Measurements from ENCODE around the gene MYL4. TPM values are rescaled to one million over a fixed set of nuclear protein-coding genes. Genes with fewer than 3 reads are reported as not detected.

MYL4 gene
- total and polyA plus RNA-seq, 2 donors (not counting 3 experiments of a cell fraction or from before 2014, with no cell fraction given): 2.0 to 2.1 TPM

DNA sequence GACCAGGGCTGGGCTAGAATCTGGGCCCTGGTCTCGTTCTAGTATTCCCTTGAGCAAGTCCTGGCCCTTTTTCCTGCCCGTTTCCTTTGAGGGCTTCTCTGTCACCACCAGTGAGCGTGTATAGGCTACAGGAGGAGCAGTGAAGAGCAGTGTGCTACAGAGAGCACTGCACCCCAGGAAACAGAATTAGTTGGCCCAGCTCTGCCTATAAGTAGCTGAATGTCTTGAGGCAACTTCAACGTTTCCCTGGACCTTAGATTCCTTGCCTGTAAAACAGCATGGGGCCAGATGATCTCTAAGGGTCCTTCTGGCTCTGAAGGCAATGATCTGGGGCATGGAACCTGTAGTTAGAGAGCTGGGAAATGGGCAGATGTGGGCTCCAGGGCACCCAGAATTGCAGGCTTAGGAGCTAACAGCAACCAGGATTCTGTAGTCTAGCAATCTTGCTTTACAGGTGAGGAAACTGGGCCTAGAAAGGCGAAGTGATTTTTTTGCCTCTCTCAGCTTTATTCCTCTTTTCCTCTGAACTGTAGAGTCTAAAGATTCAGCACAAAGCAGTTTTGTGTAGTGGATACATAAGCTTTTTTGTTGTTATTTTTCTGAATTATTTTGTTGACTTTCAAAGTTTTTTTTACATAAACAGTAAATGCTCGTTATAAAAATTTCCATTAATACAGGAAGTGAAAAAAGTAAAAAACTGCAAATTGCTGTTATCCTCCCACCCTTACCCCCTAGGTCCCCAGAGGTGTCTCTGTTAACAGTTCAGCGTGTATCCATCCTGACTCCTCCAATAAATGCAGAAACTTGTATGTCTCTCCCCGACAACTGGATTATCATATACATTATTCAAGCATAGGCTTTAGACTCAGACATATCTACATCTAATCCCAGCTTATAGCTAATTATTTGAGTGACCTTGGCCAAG, 1.7 kb upstream of the MYL4 start:
- H3K4me3 ChIP-seq (replicated peaks in 1 of 3; ENCODE audit: insufficient read depth in 1 of 3, low read depth in 1 of 3, low read length in 3 of 3): no peak overlapping the region
- no peak overlapping the region for H3K4me2 ChIP-seq (ENCODE audit: insufficient read depth, low read length)
- H3K9me1 ChIP-seq (replicated peaks; ENCODE audit: control insufficient read depth, extremely low read depth, insufficient read depth, low read length): no peaks in the 10 kb centered on the region
- BruUV-seq (replicated peaks): no TSS peak
- no peaks in the 10 kb centered on the region for H3K27me3 ChIP-seq (ENCODE audit: control insufficient read depth in 2 of 2, insufficient read depth in 2 of 2, low read length in 2 of 2)
- H3K9ac ChIP-seq (replicated peaks; ENCODE audit: extremely low read depth, insufficient read depth, low read length): no peak overlapping the region
- no peak for DNase-seq (ENCODE audit: low read depth, low spot score)
- no peak overlapping the region for H2AFZ ChIP-seq (ENCODE audit: low read depth, low read length)
- CTCF ChIA-PET: interaction anchor here (0.8 to 2.5 kb wide), 3 partner anchors 18 to 108 kb away, joined by 3 to 15 read pairs (median 3); partner anchors contain the start of gene CDC27
- intact Hi-C loops (cut with micrococcal nuclease): no loop called here
- no peak overlapping the region for H3K27ac ChIP-seq (ENCODE audit: insufficient read depth, low read depth, low read length)
- no peak for FAIRE-seq
- POLR2A ChIA-PET: interaction anchor here (0.6 kb wide), 1 partner anchor 80 kb away, joined by 3 read pairs; no protein-coding TSS in a partner anchor
- H3K9me3 ChIP-seq (replicated peaks; ENCODE audit: control insufficient read depth, insufficient read depth, low read length): no peaks in the 10 kb centered on the region
- H3K79me2 ChIP-seq (ENCODE audit: control insufficient read depth, insufficient read depth, low read length): no peaks in the 10 kb centered on the region
- H4K20me1 ChIP-seq (replicated peaks; ENCODE audit: control insufficient read depth, extremely low read depth, insufficient read depth, low read length): no peaks in the 10 kb centered on the region
- H3K4me1 ChIP-seq (ENCODE audit: control insufficient read depth, extremely low read depth, insufficient read depth, low read length): no peaks in the 10 kb centered on the region
- no peaks in the 10 kb centered on the region for H3K36me3 ChIP-seq (ENCODE audit: control insufficient read depth in 2 of 2, extremely low read depth in 1 of 2, insufficient read depth in 2 of 2, low read length in 2 of 2)
- dilution Hi-C loops (cut with MboI; ENCODE audit: extremely low pct_ligation_motif_present, low sequenced_read_pairs): no loop called here
- TF ChIP-seq JUN (IDR thresholded peaks at IDR 0.05; ENCODE audit: borderline replicate concordance, insufficient read depth, insufficient read length, low read depth) (no peak), CTCF (IDR thresholded peaks at IDR 0.05; ENCODE audit: extremely low read depth in 1 of 2, insufficient read depth in 1 of 2, low read depth in 1 of 2, low read length in 2 of 2) (no peak), EZH2 (IDR thresholded peaks at IDR 0.05; ENCODE audit: borderline replicate concordance, low read depth, low read length, severe bottlenecking) (no peak), FOS (IDR thresholded peaks at IDR 0.05; ENCODE audit: borderline replicate concordance, insufficient read depth, low read length) (no peak), MYC (IDR thresholded peaks at IDR 0.05; ENCODE audit: low read depth, low read length) (no peak), POLR2A (IDR thresholded peaks at IDR 0.05; ENCODE audit: low read depth, low read length) (no peak), MAX (IDR thresholded peaks at IDR 0.05; ENCODE audit: insufficient read depth, insufficient read length) (no peak), POLR2AphosphoS5 (IDR thresholded peaks at IDR 0.05; ENCODE audit: insufficient read depth, low read depth, low read length) (no peak)

Data from endothelial cell of umbilical vein (primary cell).